Measurements from ENCODE around the gene PIM3. TPM values are rescaled to one million over a fixed set of nuclear protein-coding genes. Genes with fewer than 3 reads are reported as not detected.

Gene PIM3
- total RNA-seq, 1 experiment from 2014 or later = 58.2 TPM

DNA sequence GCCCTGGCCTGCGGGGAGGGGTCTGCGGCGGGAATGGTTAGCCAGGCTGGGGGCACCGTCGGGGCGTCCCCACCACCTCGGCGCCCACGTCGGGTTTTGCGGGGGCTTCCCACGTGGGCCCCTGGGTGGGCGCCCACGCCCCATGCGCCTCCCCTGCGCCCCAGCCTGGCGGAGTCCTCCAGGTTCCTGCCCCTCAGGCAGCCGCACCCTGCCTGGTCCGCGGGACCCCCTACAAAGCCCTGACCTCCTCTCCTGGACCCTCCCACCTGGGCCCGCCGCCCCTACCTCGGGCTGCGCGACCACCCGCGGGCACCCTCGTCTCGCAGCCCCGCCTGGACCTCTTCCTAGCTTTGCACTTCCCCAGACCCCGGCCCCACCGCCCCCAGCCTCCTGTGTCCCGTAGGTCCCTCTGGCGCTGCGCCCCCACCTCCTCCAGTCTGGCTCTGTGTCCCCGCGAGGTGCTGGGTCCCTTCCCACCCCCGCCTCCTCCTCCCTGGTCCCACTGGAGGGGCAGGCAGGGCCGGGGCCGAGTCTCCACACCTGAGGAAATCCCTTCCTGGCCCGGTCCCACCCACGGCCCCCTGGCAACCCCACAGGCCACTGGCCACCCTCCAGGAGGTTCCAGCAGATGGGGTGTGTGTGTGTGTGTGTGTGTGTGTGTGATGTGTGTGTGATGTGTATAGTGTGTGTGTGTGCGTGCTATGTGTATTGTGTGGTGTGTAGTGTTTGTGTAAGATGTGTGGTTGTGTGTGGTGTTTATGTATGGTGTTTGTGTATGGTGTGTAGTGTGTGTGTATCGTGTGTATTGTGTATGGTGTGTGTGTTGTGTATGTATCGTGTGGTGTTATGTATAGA, 11.8 kb downstream of the PIM3 start:
- DNase-seq (ENCODE audit: low read depth, low spot score) (no peak), ATAC-seq (no peak)
- Histone ChIP-seq H3K27ac (ENCODE audit: low read length) (no peak overlapping the region), H3K4me3 (ENCODE audit: low read depth in 2 of 2, low read length in 2 of 2) (no peak overlapping the region), H3K36me3 (ENCODE audit: control insufficient read depth, insufficient read depth, low read length) (no peaks in the 10 kb centered on the region), H3K27me3 (ENCODE audit: control insufficient read depth, insufficient read depth, low read length) (no peaks in the 10 kb centered on the region), H3K9me3 (ENCODE audit: control insufficient read depth, insufficient read depth, low read depth, low read length) (no peaks in the 10 kb centered on the region), H3K4me1 (ENCODE audit: control insufficient read depth, insufficient read depth, low read length) (peaks cover 31% of the 10 kb centered on the region)
- TF ChIP-seq REST (IDR thresholded peaks at IDR 0.05; ENCODE audit: insufficient read depth in 1 of 2, low read depth in 2 of 2, low read length in 1 of 2) = no peak
- in situ Hi-C loops (cut with HindIII; ENCODE audit: low pct_unique_long_range_greater_than_20kb, low sequenced_read_pairs) = no loop called here
- CTCF ChIA-PET = no interaction called here
- POLR2A ChIA-PET = no interaction called here
- BruUV-seq (replicated peaks) = no TSS peak
- intact Hi-C loops (cut with micrococcal nuclease; ENCODE audit: unreplicated experiment) = no loop called here

DNA sequence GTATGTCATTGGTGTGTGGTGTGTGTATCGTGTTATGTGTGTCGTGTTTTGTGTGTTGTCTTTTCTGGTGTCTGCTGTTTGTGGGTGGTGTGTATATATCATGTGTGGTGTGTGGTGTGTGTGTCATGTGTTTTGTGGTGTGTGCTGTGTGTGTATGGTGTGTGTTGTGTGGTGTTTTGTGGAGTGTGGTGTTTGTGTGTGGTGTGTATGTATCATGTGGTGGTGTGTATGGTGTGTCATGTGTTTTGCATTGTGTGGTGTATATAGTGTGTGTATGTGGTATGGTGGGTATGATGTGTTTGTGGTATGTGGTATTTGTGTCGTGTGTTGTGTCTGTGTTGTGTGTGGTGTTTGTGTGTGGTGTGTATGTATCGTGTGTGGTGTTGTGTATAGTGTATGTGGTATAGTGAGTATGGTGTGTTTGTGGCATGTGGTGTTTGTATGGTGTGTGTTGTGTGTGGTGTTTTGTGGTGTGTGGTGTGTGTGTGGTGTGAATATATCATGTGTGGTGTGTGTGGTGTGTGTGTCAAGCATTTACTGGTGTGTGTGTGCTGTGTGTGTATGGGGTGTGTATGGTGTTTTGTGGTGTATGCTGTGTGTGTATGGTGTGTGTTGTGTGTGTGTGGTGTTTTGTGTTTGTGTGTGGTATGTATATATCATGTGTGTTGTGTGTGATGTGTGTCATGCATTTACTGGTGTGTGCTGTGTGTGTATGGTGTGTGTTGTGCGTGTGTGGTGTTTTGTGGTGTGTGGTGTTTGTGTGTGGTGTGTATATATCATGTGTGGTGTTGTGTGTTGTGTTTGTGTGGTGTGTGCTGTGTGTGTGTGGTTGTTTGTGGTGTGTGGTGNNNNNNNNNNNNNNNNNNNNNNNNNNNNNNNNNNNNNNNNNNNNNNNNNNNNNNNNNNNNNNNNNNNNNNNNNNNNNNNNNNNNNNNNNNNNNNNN, 12.7 kb downstream of the PIM3 start:
- ATAC-seq (no peak), DNase-seq (ENCODE audit: low read depth, low spot score) (no peak)
- CTCF ChIA-PET = no interaction called here
- no peaks in the 10 kb centered on the region for H3K27me3 ChIP-seq (ENCODE audit: control insufficient read depth, insufficient read depth, low read length)
- no peaks in the 10 kb centered on the region for H3K9me3 ChIP-seq (ENCODE audit: control insufficient read depth, insufficient read depth, low read depth, low read length)
- no peak for TF ChIP-seq POLR2AphosphoS5 (IDR thresholded peaks at IDR 0.05; ENCODE audit: low read depth, low read length)
- no peak for TF ChIP-seq TCF7L2 (IDR thresholded peaks at IDR 0.05; ENCODE audit: low read depth, low read length)
- TF ChIP-seq CTCF (IDR thresholded peaks at IDR 0.05) = no peak
- no peak for TF ChIP-seq REST (IDR thresholded peaks at IDR 0.05; ENCODE audit: insufficient read depth in 1 of 2, low read depth in 2 of 2, low read length in 1 of 2)
- no peak for TF ChIP-seq SIN3A (IDR thresholded peaks at IDR 0.05; ENCODE audit: borderline replicate concordance, insufficient read depth, low read depth, low read length)
- H3K4me3 ChIP-seq (ENCODE audit: low read depth in 2 of 2, low read length in 2 of 2) = no peak overlapping the region
- intact Hi-C loops (cut with micrococcal nuclease; ENCODE audit: unreplicated experiment) = no loop called here
- peaks cover 23% of the 10 kb centered on the region for H3K4me1 ChIP-seq (ENCODE audit: control insufficient read depth, insufficient read depth, low read length)
- H3K27ac ChIP-seq (ENCODE audit: low read length) = peak overlapping the region; percentile 34; the same call in 1 of the 2 replicates
- in situ Hi-C loops (cut with HindIII; ENCODE audit: low pct_unique_long_range_greater_than_20kb, low sequenced_read_pairs) = no loop called here
- H3K36me3 ChIP-seq (ENCODE audit: control insufficient read depth, insufficient read depth, low read length) = no peaks in the 10 kb centered on the region
- POLR2A ChIA-PET = no interaction called here
- no TSS peak for BruUV-seq (replicated peaks)
